Body of pancreas (tissue), 4 donors: Measurements from ENCODE around the gene PLTP.

ENCODE experiments used
- CTCF ChIP-seq, 7 experiments: fragments of 450-650 bp in 4 of 7; fragments of 200-600 bp in 3 of 7; sonication (generic) in 3 of 7; IDR thresholded peaks; one replicate each; pipeline ENCODE4 v1.5.1; 2016 to 2019; ENCODE audit warnings: antibody characterized with exemption in 7 of 7
- POLR2A ChIP-seq, 3 donors: fragments of 450-650 bp; IDR thresholded peaks; one replicate each; pipeline ENCODE4 v1.6.1; 2016; ENCODE audit warnings: antibody characterized with exemption in 3 of 3, mild to moderate bottlenecking in 2 of 3

GRCh38 chr20:45947110-45947866, 35.3 kb upstream of the PLTP start:
- TF ChIP-seq CTCF (IDR thresholded peaks at IDR 0.05) (no peak), POLR2A (IDR thresholded peaks at IDR 0.05) (no peak)
